NCI-H1694 treated with DMSO at 0.1 percent for 48 hours (cell line): ENCODE measurements around the gene PFDN2.
"Not testable (repeated sequence)": the region's sequence is repeated elsewhere in the genome, so short reads cannot be mapped to it uniquely, and the experiment has no call there.

Experiments
- DNase-seq: peaks from one replicate; lab custom pipeline; 2025; lab: John Stamatoyannopoulos, UW

PFDN2 gene

GRCh38 chr1:161138431-161138830, 20.6 kb upstream of the PFDN2 start:
- no peak for DNase-seq

DNA sequence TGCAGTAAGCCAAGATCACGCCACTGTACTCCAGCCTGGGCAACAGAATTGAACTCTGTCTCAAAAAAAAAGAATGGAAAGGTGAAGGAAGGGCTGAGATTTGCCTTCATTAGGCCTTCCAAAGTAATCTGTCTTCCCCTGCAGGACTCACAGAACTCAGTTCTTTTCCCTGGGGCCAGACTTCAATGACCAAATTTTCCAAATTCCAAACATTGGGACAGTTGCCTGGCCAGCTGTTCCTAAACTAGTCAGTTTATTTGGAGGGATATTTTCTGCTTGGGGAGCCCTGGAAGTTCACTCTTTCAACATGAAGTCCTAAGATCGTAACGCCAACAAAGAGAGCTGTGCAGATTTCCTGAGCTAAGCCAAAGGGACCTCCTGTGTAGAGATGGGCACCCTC, 20.0 kb upstream of the PFDN2 start:
- DNase-seq = no peak

DNA sequence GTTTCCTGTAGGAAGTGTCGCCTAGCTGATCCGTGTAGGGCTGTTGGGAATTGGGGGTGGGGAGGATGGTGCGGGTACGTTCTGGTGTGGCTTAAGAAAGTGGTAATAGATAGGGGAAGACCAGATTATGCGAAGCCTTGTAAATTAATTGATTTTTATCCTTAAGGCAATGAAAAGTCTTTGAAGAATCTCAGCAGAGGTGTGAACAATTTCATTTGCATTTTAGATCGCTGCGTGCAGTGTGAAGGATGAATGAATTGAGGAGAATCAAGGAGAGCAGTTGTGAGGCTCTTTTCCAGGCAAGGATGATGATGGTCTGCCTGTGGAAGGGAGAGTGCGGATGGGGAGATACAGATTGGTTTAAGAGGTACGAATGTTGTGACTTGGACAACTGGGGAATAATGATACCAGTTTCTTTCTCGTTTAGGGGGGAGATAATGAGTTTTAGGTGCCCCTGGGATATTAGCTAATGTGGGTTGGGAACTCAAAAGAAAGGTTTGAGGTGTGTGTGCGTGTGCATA, 15.4 kb upstream of the PFDN2 start:
- DNase-seq = no peak

GRCh38 chr1:161132410-161133219, 14.8 kb upstream of the PFDN2 start, which contains the start of gene DEDD:
Gene DEDD, minus strand, starts transcription at chr1:161132667. Its CDS starts 8,205 bp downstream, at chr1:161124462.
- DNase-seq = peak; percentile 98

DNA sequence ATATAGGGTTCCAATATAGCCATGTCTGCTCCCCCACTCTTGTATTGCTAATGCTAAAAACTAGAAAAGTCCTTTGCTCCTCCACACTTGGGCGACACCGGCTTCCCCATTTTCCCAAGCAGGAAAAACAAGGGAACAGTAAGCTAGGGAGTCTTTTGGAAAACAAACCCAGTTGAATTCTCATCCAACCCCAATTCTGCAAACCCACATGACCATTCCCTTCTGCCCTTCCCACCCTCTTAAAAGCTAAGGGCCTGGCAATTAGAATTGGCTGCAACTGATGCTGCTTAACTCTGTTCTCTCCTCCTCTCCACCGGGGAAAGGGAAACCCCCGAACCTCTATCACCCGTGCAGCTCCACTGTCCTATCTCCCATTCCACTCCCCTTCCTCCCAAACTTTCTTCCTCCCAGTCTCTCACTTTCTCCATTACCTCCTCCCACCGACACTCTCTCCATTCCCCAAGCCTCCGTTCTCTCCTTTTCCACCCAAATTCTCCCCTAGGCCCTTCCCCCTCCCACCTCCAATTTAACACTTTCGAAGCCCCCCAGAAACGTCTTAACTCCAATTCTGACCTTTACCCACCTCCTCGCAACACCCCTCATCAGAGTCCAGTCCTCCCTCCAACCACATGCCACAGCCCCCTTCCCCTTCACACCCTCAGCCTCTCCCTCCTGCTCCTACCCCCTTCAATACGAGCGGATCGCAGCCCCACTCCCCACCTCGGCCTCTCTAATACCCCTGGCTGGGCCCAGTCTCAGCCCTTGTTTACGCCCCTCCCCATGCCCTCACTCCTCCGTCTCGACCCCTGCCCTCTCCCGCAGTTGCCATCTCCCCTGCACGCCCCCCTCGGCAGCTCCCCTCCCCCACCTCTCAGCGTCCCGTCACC, 13.9 kb upstream of the PFDN2 start:
- peak; percentile 49 for DNase-seq

DNA sequence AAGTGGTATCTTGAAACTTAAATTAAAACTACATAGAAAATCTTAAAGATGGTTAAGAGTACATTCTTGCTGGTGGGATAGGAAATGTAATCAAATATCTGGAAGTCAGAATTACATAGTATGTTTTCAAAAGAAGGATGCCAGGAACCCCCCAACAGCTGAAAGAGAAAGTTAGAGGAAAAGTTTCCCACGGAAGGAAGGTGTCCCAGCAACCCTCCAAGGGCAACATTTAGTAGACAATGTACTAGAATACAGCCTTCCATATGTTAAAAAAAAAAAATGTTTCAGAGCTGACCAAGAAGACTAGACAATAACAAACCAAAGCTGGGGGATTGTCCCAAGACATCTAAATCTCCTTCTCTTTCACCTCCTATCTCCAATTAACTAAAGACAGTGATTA, 12.4 kb upstream of the PFDN2 start:
- peak; percentile 64 for DNase-seq

DNA sequence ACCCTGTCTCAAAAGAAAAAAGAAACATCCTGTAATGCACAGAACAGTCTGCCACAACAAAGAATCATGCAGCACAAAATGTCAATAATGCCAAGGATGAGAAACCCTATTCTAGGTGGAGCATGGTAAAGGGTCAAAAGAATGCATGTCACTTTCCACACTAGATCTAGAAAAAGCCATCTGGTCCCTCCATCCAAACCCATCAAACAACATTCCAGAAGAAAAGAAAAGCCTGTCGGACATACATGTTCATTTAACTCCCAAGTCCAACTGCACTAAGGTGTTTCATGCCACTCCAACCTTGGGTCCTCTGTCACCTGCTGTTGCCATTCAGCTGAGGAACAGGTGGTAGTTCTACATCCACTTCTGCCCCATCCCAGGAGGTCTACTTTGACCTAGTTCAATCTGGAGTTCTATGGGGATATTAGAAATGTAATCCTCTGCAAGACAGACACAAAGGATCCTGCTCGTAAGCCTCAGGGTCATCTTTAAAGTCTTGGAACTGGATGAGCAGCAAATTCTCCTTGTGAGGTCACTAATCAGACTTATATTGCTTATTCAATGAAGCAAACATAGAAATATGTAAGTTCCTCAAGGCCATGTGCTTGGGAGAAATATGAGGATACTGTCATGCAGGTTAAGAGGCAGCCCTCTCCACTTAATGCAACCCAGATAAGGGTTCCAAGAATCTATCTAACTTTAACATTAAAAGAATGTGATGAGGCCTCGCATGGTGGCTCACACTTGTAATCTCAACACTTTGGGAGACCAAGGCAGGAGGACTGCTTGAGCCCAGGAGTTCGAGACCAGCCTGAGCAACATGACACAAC, 11.0 kb upstream of the PFDN2 start:
- DNase-seq = peak; percentile 71

GRCh38 chr1:161127649-161128048, 9.8 kb upstream of the PFDN2 start:
- peak; percentile 47 for DNase-seq

DNA sequence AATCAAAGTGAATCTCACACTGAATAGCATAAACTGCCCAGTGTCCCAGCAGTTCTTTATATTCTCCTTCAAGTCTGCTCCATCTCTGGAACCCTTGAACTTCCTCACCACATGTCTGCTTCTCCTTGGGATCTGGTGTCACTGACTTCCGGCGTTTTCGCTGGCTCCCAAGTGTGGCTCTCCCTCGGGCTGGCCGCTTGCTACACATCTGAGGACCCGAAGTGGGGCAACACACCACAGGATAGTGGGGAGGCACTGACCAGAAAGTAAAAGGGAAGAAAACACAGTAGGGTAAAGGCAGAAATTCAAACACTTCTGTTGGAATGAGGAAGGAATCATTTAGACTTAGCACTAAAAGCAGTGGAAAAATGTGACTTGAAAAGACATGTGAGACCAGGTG, 5.1 kb upstream of the PFDN2 start:
- DNase-seq = no peak

GRCh38 chr1:161121834-161122233, 4.0 kb upstream of the PFDN2 start:
- no peak for DNase-seq

GRCh38 chr1:161121042-161121650, 3.3 kb upstream of the PFDN2 start:
- no peak for DNase-seq

- DNase-seq = no peak
These were observed 1.5 kb upstream of the PFDN2 start for GRCh38 chr1:161119092-161119903.

GRCh38 chr1:161115961-161116360, 1.9 kb downstream of the PFDN2 start:
- not testable (repeated sequence) for DNase-seq

DNA sequence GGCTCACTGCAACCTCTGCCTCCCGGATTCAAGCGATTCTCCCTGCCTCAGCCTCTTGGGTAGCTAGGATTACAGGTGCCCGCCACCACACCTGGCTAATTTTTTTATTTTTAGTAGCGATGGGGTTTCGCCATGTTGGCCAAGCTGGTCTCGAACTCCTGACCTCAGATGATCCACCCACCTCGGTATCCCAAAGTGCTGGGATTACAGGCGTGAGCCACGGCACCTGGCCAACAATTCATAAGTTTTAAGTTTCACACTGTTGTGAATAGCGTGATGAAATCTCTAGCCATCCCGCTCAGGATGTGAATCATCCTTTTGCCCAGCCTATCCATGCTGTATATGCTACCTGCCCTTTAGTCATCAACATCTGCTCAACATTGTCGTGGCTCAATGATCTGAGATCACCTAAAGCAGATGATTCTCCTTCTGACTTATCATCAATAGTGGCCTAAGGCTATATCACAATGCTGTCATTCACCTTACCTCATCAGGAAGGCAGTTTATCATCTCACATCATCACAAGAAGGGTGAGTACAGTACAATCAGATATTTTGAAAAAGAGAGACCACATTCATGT, 2.6 kb downstream of the PFDN2 start:
- DNase-seq = no peak

GRCh38 chr1:161114556-161114955, 3.3 kb downstream of the PFDN2 start:
- DNase-seq = no peak

GRCh38 chr1:161113915-161114314, 3.9 kb downstream of the PFDN2 start:
- no peak for DNase-seq

DNA sequence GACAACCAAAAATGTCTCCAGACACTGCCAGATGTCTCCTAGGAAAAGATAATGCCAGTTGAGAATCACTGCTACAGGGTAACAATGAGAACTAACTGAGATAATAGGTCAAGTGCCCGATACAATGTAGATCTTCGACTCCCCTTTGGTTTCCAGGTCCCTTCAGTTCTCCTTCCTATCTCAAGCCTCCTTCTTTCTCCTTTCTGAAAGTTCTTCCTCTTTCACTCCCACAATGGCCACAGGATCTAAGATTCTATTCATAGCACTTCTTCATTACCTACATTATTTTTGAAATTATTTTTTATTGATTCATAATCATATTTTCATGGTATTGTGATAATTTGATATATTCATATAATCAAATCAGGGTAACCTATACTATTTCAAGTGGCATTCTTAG, 6.3 kb downstream of the PFDN2 start:
- no peak for DNase-seq

GRCh38 chr1:161111117-161111516, 6.7 kb downstream of the PFDN2 start:
- DNase-seq = no peak

- DNase-seq = no peak
These were observed 11.4 kb downstream of the PFDN2 start for GRCh38 chr1:161106431-161106830.

DNA sequence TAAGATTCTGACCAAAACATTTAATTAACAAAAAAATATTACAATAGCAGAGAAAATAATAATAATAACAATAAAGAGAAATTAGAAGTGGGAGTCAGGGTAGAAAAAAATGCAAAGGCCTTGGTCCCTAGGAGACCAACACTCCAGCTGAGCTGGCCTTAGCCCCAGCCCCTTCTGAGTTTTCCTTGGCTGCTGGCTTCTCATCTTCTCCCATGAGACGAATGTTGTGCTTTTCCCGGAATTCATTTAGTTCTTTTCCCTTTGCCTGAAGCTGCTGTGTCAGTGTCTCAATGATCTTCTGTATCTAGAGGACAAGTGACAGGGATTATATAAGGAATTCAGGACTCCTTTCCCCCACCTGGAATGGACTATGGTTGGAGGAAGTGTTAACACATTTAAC, 17.3 kb downstream of the PFDN2 start:
- no peak for DNase-seq
